B cell (primary cell): Measurements from ENCODE around the gene TSC22D1. TPM values are rescaled to one million over a fixed set of nuclear protein-coding genes. Genes with fewer than 3 reads are reported as not detected.

Experiments used
- ATAC-seq: fragments of 200-7000 bp; cut with Tn5 transposase; one replicate; pipeline ENCODE4 v1.10.0; 2021; ENCODE audit warnings: low read depth, mild to moderate bottlenecking, moderate number of reproducible peaks, moderate library complexity
- CTCF ChIA-PET: fragments of 350-600 bp; sonication (Branson Sonifier 250); formaldehyde crosslinking; loops from one replicate; lab custom pipeline; 2021; ENCODE audit warnings: antibody characterized with exemption, inconsistent platforms; lab: Charles Lee
- POLR2A ChIA-PET: fragments of 350-600 bp; sonication (Branson Sonifier 250); formaldehyde crosslinking; loops from one replicate; lab custom pipeline; 2021; ENCODE audit warnings: antibody characterized with exemption; lab: Charles Lee
- DNase-seq: peaks from one replicate; pipeline ENCODE4 v3.0.0; 2013
- H2AFZ ChIP-seq: 2 replicates; pipeline ENCODE4 v1.6.1; 2012; ENCODE audit warnings: mild to moderate bottlenecking, low read depth, low read length; ENCODE audit not compliant: insufficient read depth, poor library complexity, severe bottlenecking
- H3K27ac ChIP-seq, 2 donors: 1 replicate in 1 of 2; 2 replicates in 1 of 2; pipeline ENCODE4 v1.5.1; 2012 to 2013; ENCODE audit warnings: low read length in 2 of 2, mild to moderate bottlenecking in 2 of 2, moderate library complexity in 1 of 2
- H3K27me3 ChIP-seq, 4 experiments: fragments of 200-600 bp in 1 of 4; sonication (generic) in 1 of 4; replicated peaks in 1 of 4; 1 replicate in 2 of 4; 2 replicates in 2 of 4; pipeline versions ENCODE4 v1.6.1 to v1.7.0; 2013 to 2016; ENCODE audit warnings: low read length in 3 of 4, mild to moderate bottlenecking in 2 of 4, mixed read lengths in 1 of 4, moderate library complexity in 1 of 4; ENCODE audit not compliant: insufficient read depth in 4 of 4, control insufficient read depth in 3 of 4; ENCODE audit errors: control extremely low read depth in 1 of 4
- H3K36me3 ChIP-seq, 2 experiments: replicated peaks in 1 of 2; 1 replicate in 1 of 2; 2 replicates in 1 of 2; pipeline versions ENCODE4 v1.6.1 to v1.7.1; 2013; ENCODE audit warnings: low read length in 1 of 2; ENCODE audit not compliant: insufficient read depth in 2 of 2, control insufficient read depth in 1 of 2; ENCODE audit errors: control extremely low read depth in 1 of 2, extremely low read depth in 1 of 2
- H3K4me1 ChIP-seq, 2 donors: fragments of 200-600 bp in 1 of 2; sonication (generic) in 1 of 2; 1 replicate in 1 of 2; 2 replicates in 1 of 2; pipeline versions ENCODE4 v1.5.1 to v1.6.1; 2013 to 2017; ENCODE audit warnings: low read length in 2 of 2; ENCODE audit not compliant: control insufficient read depth in 2 of 2, insufficient read depth in 2 of 2
- H3K4me2 ChIP-seq: replicated peaks from 2 replicates; pipeline ENCODE3; 2012; ENCODE audit warnings: mild to moderate bottlenecking, low read depth, low read length; ENCODE audit not compliant: poor library complexity, severe bottlenecking
- H3K4me3 ChIP-seq, 5 experiments: fragments of 200-600 bp in 1 of 5; sonication (generic) in 1 of 5; 1 replicate in 3 of 5; 2 replicates in 2 of 5; pipeline versions ENCODE4 v1.5.1 to v1.7.0; 2011 to 2016; ENCODE audit warnings: low read length in 4 of 5, mild to moderate bottlenecking in 4 of 5, low read depth in 2 of 5, control low read depth in 1 of 5, moderate library complexity in 1 of 5; ENCODE audit not compliant: insufficient read depth in 1 of 5; ENCODE audit errors: control extremely low read depth in 1 of 5, extremely low read depth in 1 of 5
- H3K79me2 ChIP-seq: fragments of 200-600 bp; sonication (generic); one replicate; pipeline ENCODE4 v1.6.0; 2016; ENCODE audit warnings: low read length; ENCODE audit not compliant: control insufficient read depth, insufficient read depth
- H3K9ac ChIP-seq: fragments of 200-600 bp; sonication (generic); 2 replicates; pipeline ENCODE4 v1.6.1; 2017; ENCODE audit warnings: mild to moderate bottlenecking, low read length, moderate library complexity
- H3K9me3 ChIP-seq, 3 donors: one replicate each; pipeline versions ENCODE4 v1.6.1 to v1.7.1; 2013; ENCODE audit warnings: low read length in 2 of 3; ENCODE audit not compliant: control insufficient read depth in 2 of 3, insufficient read depth in 1 of 3; ENCODE audit errors: control extremely low read depth in 1 of 3
- H4K20me1 ChIP-seq: 2 replicates; pipeline ENCODE4 v1.6.0; 2012; ENCODE audit warnings: mild to moderate bottlenecking, low read length; ENCODE audit not compliant: insufficient read depth, control insufficient read depth, poor library complexity, severe bottlenecking
- H3K27ac Mint-ChIP-seq: one replicate; pipeline ENCODE4 v1.8.0; 2021; ENCODE audit warnings: mixed read lengths
- H3K27me3 Mint-ChIP-seq: one replicate; pipeline ENCODE4 v1.8.0; 2021; ENCODE audit warnings: mixed read lengths
- H3K4me1 Mint-ChIP-seq: one replicate; pipeline ENCODE4 v1.8.0; 2021; ENCODE audit warnings: mixed read lengths
- H3K4me3 Mint-ChIP-seq: one replicate; pipeline ENCODE4 v1.8.0; 2021; ENCODE audit warnings: mixed read lengths
- H3K9me3 Mint-ChIP-seq: one replicate; pipeline ENCODE4 v1.8.0; 2022; ENCODE audit warnings: mixed read lengths; ENCODE audit not compliant: insufficient read depth
- EZH2 ChIP-seq: IDR thresholded peaks from 2 replicates; pipeline ENCODE4 v1.6.1; 2012; ENCODE audit warnings: borderline replicate concordance, low read depth, mild to moderate bottlenecking, moderate library complexity, low read length; ENCODE audit not compliant: insufficient read depth, poor library complexity, severe bottlenecking
- WGBS: methylation state at CpG from one replicate; pipeline ENCODE4 v1.1.5; 2013; ENCODE audit warnings: missing lambda C conversion rate; ENCODE audit not compliant: insufficient coverage; 5-methylcytosine and 5-hydroxymethylcytosine counted together
- intact Hi-C: fragments of 100-400 bp; cut with micrococcal nuclease; formaldehyde crosslinking; loops from one replicate; pipeline ENCODE4 v1.10.0; 2022
- polyA plus RNA-seq: library from polyadenylated mRNA; depleted of rRNA; stranded (reverse); fragments of >200 nt; gene quantifications from 2 replicates; pipeline ENCODE4 v1.2.3, GENCODE V29; 2012
- total RNA-seq, 2 donors: library from RNA; stranded (reverse); fragments of 120-200 nt in 1 of 2; gene quantifications; 1 replicate in 1 of 2; 2 replicates in 1 of 2; pipeline versions ENCODE4 v1.2.3 to v1.2.4, GENCODE V29; 2013 to 2022
- TF ChIP-seq, protein P1 (sequence below): fragments of 200-600 bp; IDR thresholded peaks from one replicate; pipeline ENCODE4 v1.8.0; 2022; ENCODE audit warnings: antibody characterized with exemption, mild to moderate bottlenecking

Gene TSC22D1
- total and polyA plus RNA-seq, 2 donors (not counting 1 experiment from before 2014, with no cell fraction given): 7.0 to 36.6 TPM

- no CpG with 5 or more reads among the region's 1 CpG for WGBS
Measured at GRCh38 chr13:44619651-44620050, 43.5 kb upstream of the TSC22D1 start.

DNA sequence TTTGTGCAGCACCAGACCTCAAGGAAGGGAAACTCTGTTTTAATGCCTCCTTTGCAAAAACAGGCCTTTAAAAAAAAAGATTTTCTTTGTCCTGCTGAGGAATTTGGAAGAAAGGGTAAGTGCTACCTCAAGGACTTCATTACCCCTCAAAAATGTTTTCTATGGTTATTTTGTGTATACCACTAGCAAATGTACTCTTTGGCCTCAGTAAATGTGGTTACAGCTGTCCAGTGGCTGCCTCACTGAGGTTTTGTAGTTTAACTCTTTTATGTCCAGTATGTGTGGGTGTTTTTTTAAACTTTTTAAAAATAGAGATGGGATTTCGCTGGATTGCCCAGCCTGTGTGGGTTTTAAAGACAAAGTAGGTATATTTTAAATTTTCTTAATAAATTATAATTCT, 42.2 kb upstream of the TSC22D1 start:
- Histone ChIP-seq H4K20me1 (no peaks in the 10 kb centered on the region), H3K9ac (no peak overlapping the region), H2AFZ (no peak overlapping the region), H3K4me2 (no peak overlapping the region), H3K79me2 (no peaks in the 10 kb centered on the region), H3K27me3 (no peaks in the 10 kb centered on the region), H3K36me3 (no peaks in the 10 kb centered on the region), H3K9me3 (no peaks in the 10 kb centered on the region), H3K4me1 (no peaks in the 10 kb centered on the region), H3K27ac (no peak overlapping the region), H3K4me3 (no peak overlapping the region)
- Mint-ChIP-seq H3K4me3 (no peak overlapping the region), H3K27me3 (peaks cover 7% of the 10 kb centered on the region), H3K27ac (no peak overlapping the region), H3K9me3 (no peaks in the 10 kb centered on the region), H3K4me1 (no peaks in the 10 kb centered on the region)
- CTCF ChIA-PET: no interaction called here
- intact Hi-C loops: no loop called here
- TF ChIP-seq, protein P1, sequence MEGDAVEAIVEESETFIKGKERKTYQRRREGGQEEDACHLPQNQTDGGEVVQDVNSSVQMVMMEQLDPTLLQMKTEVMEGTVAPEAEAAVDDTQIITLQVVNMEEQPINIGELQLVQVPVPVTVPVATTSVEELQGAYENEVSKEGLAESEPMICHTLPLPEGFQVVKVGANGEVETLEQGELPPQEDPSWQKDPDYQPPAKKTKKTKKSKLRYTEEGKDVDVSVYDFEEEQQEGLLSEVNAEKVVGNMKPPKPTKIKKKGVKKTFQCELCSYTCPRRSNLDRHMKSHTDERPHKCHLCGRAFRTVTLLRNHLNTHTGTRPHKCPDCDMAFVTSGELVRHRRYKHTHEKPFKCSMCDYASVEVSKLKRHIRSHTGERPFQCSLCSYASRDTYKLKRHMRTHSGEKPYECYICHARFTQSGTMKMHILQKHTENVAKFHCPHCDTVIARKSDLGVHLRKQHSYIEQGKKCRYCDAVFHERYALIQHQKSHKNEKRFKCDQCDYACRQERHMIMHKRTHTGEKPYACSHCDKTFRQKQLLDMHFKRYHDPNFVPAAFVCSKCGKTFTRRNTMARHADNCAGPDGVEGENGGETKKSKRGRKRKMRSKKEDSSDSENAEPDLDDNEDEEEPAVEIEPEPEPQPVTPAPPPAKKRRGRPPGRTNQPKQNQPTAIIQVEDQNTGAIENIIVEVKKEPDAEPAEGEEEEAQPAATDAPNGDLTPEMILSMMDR: no peak
- no peak for TF ChIP-seq EZH2
- no CpG with 5 or more reads among the region's 1 CpG for WGBS
- POLR2A ChIA-PET: no interaction called here
- ATAC-seq: no peak
- DNase-seq: no peak

More at GRCh38 chr13:44619651-44620050, 43.5 kb upstream of the TSC22D1 start:
- Histone ChIP-seq H3K4me3 (no peak overlapping the region), H3K9ac (no peak overlapping the region), H3K27ac (no peak overlapping the region), H2AFZ (no peak overlapping the region), H3K79me2 (no peaks in the 10 kb centered on the region), H3K4me1 (no peaks in the 10 kb centered on the region), H3K27me3 (no peaks in the 10 kb centered on the region), H4K20me1 (no peaks in the 10 kb centered on the region), H3K4me2 (no peak overlapping the region), H3K9me3 (no peaks in the 10 kb centered on the region), H3K36me3 (no peaks in the 10 kb centered on the region)
- CTCF ChIA-PET: no interaction called here
- H3K27me3 Mint-ChIP-seq: peaks cover 11% of the 10 kb centered on the region
- ATAC-seq (no peak), DNase-seq (no peak)
- H3K9me3 Mint-ChIP-seq: no peaks in the 10 kb centered on the region
- intact Hi-C loops: no loop called here
- H3K4me3 Mint-ChIP-seq: no peak overlapping the region
- TF ChIP-seq, protein P1: no peak
- TF ChIP-seq EZH2: no peak
- POLR2A ChIA-PET: no interaction called here
- H3K27ac Mint-ChIP-seq: no peak overlapping the region
- no peaks in the 10 kb centered on the region for H3K4me1 Mint-ChIP-seq
